Neutrophil (primary cell): ENCODE data around the gene MRPL33.

Source experiments
- H3K27ac ChIP-seq: fragments of 200-600 bp; sonication (generic); 2 replicates; pipeline ENCODE4 v1.5.1; 2016; ENCODE audit warnings: mild to moderate bottlenecking, moderate library complexity
- H3K27me3 ChIP-seq: fragments of 200-600 bp; sonication (generic); 2 replicates; pipeline ENCODE4 v1.6.0; 2016; ENCODE audit warnings: mild to moderate bottlenecking
- H3K36me3 ChIP-seq: fragments of 200-600 bp; sonication (generic); 2 replicates; pipeline ENCODE4 v1.5.1; 2017
- H3K4me1 ChIP-seq, 2 experiments: fragments of 200-600 bp in 1 of 2; sonication (generic) in 1 of 2; 1 replicate in 1 of 2; 2 replicates in 1 of 2; pipeline versions ENCODE4 v1.5.1 to v1.6.1; 2013 to 2016; ENCODE audit warnings: low read depth in 1 of 2, low read length in 1 of 2, mild to moderate bottlenecking in 1 of 2, moderate library complexity in 1 of 2; ENCODE audit not compliant: control insufficient read depth in 1 of 2, insufficient read depth in 1 of 2
- H3K4me3 ChIP-seq, 2 experiments: fragments of 200-600 bp in 1 of 2; sonication (generic) in 1 of 2; 1 replicate in 1 of 2; 2 replicates in 1 of 2; pipeline ENCODE4 v1.5.1; 2013 to 2016; ENCODE audit warnings: low read depth in 1 of 2, low read length in 1 of 2, mild to moderate bottlenecking in 1 of 2, moderate library complexity in 1 of 2
- H3K9me3 ChIP-seq: fragments of 200-600 bp; sonication (generic); 2 replicates; pipeline ENCODE4 v1.5.1; 2016
- TF ChIP-seq, protein P1 (sequence below): fragments of 200-600 bp; sonication (generic); IDR thresholded peaks from 2 replicates; pipeline ENCODE4 v1.5.1; 2016; ENCODE audit warnings: antibody characterized with exemption

The MRPL33 gene

GRCh38 chr2:27771548-27772335 lies at the start of gene MRPL33:
MRPL33 (plus strand) TSS chr2:27771719; CDS start chr2:27771778, 59 bp downstream.
- H3K4me3 ChIP-seq: peak within 1 kb of the TSS; percentile 82 to 94
- peak within 1 kb of the TSS; percentile 87 for H3K27ac ChIP-seq
- no peaks in the 10 kb centered on the region for H3K27me3 ChIP-seq
- no peaks in the 10 kb centered on the region for H3K9me3 ChIP-seq
- peaks cover 26% of the 10 kb centered on the region for H3K36me3 ChIP-seq
- TF ChIP-seq, protein P1, sequence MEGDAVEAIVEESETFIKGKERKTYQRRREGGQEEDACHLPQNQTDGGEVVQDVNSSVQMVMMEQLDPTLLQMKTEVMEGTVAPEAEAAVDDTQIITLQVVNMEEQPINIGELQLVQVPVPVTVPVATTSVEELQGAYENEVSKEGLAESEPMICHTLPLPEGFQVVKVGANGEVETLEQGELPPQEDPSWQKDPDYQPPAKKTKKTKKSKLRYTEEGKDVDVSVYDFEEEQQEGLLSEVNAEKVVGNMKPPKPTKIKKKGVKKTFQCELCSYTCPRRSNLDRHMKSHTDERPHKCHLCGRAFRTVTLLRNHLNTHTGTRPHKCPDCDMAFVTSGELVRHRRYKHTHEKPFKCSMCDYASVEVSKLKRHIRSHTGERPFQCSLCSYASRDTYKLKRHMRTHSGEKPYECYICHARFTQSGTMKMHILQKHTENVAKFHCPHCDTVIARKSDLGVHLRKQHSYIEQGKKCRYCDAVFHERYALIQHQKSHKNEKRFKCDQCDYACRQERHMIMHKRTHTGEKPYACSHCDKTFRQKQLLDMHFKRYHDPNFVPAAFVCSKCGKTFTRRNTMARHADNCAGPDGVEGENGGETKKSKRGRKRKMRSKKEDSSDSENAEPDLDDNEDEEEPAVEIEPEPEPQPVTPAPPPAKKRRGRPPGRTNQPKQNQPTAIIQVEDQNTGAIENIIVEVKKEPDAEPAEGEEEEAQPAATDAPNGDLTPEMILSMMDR: no peak
- peaks cover 17 to 23% of the 10 kb centered on the region in 2 experiments for H3K4me1 ChIP-seq

- Histone ChIP-seq H3K9me3 (no peaks in the 10 kb centered on the region), H3K27ac (no peak overlapping the region), H3K36me3 (no peaks in the 10 kb centered on the region), H3K4me1 (no peaks in the 10 kb centered on the region), H3K4me3 (no peak overlapping the region), H3K27me3 (peaks cover 37% of the 10 kb centered on the region)
- TF ChIP-seq, protein P1: no peak
Measured at GRCh38 chr2:27721884-27722485, 49.5 kb upstream of the MRPL33 start.

DNA sequence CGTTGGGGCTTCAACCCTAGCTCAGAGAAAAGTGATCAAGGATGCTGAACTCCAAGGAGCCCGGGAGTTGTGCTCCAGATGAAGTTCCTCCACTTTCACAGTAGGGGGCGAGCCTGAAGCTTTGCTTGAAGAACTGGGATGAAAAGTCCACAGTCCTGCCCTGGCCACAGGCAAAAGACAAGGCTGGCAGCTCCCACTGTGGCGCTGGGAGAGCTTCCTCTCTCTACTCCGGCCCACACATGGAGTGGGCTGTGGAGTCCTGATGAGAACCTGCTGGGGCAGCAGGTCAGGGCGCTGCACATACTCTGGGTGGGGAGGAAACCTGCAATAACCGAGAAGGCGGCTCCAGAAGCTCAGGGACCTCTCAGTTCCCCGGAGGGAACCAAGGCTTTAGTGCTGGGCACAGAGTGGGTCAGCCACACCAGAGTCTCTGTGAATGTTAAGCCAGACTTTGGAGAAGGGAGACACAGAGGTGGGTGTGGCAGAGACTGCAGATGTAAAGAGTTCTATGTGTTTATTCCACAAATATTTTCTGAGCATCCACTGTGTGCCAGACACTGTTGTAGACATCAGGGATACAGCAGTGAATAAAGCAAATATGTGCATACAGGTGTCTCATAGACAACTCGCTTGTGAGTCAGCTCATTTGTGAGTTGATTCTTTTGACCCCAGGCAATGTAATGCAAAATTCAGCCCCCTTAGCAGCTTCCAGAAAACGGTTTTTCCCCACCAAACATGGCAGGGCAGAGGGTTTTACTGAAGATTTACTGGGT lies 48.0 kb upstream of the MRPL33 start:
- H3K4me3 ChIP-seq: no peak overlapping the region
- TF ChIP-seq, protein P1: peak; percentile 54
- H3K9me3 ChIP-seq: no peaks in the 10 kb centered on the region
- no peaks in the 10 kb centered on the region for H3K4me1 ChIP-seq
- no peaks in the 10 kb centered on the region for H3K36me3 ChIP-seq
- H3K27me3 ChIP-seq: peaks cover 21% of the 10 kb centered on the region
- H3K27ac ChIP-seq: no peak overlapping the region

GRCh38 chr2:27724191-27724590 lies 47.3 kb upstream of the MRPL33 start:
- H3K4me1 ChIP-seq: no peaks in the 10 kb centered on the region
- H3K27ac ChIP-seq: no peak overlapping the region
- H3K27me3 ChIP-seq: peaks cover 16% of the 10 kb centered on the region
- no peak overlapping the region for H3K4me3 ChIP-seq
- TF ChIP-seq, protein P1: no peak
- H3K36me3 ChIP-seq: no peaks in the 10 kb centered on the region
- no peaks in the 10 kb centered on the region for H3K9me3 ChIP-seq

- no peaks in the 10 kb centered on the region for H3K36me3 ChIP-seq
- no peaks in the 10 kb centered on the region for H3K9me3 ChIP-seq
- TF ChIP-seq, protein P1: no peak
- H3K4me1 ChIP-seq: no peaks in the 10 kb centered on the region
- no peak overlapping the region for H3K27ac ChIP-seq
- H3K4me3 ChIP-seq: no peak overlapping the region
- peaks cover 9% of the 10 kb centered on the region for H3K27me3 ChIP-seq
Measured at GRCh38 chr2:27724905-27725701, 46.4 kb upstream of the MRPL33 start.
